ENCODE data around the gene CACNA1C. TPM values are rescaled to one million over a fixed set of nuclear protein-coding genes. Genes with fewer than 3 reads are reported as not detected.

Gene CACNA1C
- total RNA-seq, 4 donors from 2014 or later: 2.9 to 5.3 (median 4.3) TPM

- TF ChIP-seq CTCF (IDR thresholded peaks at IDR 0.05; ENCODE audit: low read depth): no peak
Measured at GRCh38 chr12:2168808-2169207, 116.0 kb downstream of the CACNA1C start.

GRCh38 chr12:2169489-2169888 is 116.7 kb downstream of the CACNA1C start:
- TF ChIP-seq CTCF (IDR thresholded peaks at IDR 0.05; ENCODE audit: low read depth): no peak

GRCh38 chr12:2169940-2170339 is 117.2 kb downstream of the CACNA1C start:
- no peak for TF ChIP-seq CTCF (IDR thresholded peaks at IDR 0.05; ENCODE audit: low read depth)

GRCh38 chr12:2170376-2170775 is 117.6 kb downstream of the CACNA1C start:
- no peak for TF ChIP-seq CTCF (IDR thresholded peaks at IDR 0.05; ENCODE audit: low read depth)

- no peak for TF ChIP-seq CTCF (IDR thresholded peaks at IDR 0.05; ENCODE audit: low read depth)
Measured at GRCh38 chr12:2171672-2172426, 119.1 kb downstream of the CACNA1C start.

- no peak for TF ChIP-seq CTCF (IDR thresholded peaks at IDR 0.05; ENCODE audit: low read depth)
Measured at GRCh38 chr12:2172491-2173214, 119.9 kb downstream of the CACNA1C start.

GRCh38 chr12:2173971-2174370 is 121.2 kb downstream of the CACNA1C start:
- TF ChIP-seq CTCF (IDR thresholded peaks at IDR 0.05; ENCODE audit: low read depth): no peak
